NCI-H2196 (cell line): ENCODE results near the gene UVSSA.
A peak's percentile ranks its signal among the peaks of the same experiment; 100 is the strongest.
"Not testable (repeated sequence)": the region's sequence is repeated elsewhere in the genome, so short reads cannot be mapped to it uniquely, and the experiment has no call there.

Source experiments
- DNase-seq: peaks from one replicate; lab custom pipeline; 2025; ENCODE audit not compliant: unreplicated experiment; lab: John Stamatoyannopoulos, UW

UVSSA gene

GRCh38 chr4:1315836-1316536, 31.0 kb upstream of the UVSSA start:
- no peak for DNase-seq

DNA sequence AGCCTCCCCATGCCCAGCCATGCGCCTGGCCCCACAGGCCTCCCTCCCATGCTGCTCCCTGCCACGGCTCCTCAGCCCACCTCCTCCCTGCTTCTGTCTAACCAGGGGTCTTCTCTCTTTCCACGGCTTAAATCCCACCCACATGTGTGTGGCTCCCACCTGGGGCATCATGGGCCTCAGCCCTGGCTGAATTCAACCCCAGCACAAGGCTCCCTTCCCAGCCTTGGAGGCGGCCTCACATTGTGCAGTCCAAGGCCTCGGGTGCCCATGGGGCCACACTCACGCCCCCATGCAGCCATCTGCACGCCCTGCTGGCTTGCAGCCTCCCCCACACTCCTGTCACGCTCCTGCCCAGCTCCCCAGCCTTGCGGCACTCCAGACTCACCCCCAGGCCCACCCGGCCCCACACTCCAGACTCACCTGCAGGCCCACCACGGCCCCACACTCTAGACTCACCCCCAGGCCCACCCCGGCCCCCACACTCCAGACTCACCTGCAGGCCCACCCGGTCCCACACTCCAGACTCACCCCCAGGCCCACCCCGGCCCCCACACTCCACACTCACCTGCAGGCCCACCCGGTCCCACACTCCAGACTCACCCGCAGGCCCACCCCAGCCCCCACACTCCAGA, 30.4 kb upstream of the UVSSA start:
- no peak for DNase-seq

GRCh38 chr4:1317177-1318045, 29.6 kb upstream of the UVSSA start:
- DNase-seq, result no peak

DNA sequence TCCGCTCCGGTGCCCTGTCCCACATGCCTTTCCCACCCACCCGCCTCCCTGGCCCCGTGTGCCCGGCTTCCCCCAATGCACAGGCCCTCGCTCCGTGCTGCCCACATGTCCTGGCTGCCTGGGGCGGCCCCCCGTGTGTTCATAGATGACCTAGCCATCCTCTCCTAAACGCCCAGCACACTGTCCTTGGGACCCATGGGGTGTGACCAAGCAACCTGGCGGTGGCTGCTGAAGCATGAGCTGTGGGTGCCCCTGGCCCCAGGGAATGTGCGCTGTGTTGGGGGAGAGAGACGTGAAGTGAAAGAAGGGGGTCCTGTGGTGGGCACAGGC, 29.0 kb upstream of the UVSSA start:
- no peak for DNase-seq

- DNase-seq, result peak; percentile 3
Observed at GRCh38 chr4:1318488-1319213, 28.4 kb upstream of the UVSSA start.

DNA sequence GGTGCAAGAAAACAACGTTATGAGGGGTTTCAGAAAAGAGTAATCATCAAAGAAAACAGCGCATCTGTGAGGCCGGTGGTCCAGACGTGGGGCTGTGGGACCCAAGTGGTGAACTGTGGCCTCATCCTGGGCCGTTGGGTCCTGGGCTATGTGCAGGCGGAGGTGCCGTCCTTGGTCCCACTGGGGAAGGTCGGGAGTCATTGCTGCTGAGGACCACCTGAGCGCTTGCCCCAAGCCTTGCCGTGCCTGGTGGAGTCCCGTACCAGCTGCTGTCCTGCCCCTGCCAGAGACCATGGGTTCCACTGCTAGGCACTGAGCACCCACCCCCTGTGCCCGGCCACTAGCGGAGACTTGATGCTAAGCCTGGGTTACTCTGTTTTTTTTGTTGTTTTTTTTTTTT, 25.5 kb upstream of the UVSSA start:
- DNase-seq, result no peak

- peak; percentile 12 for DNase-seq
Observed at GRCh38 chr4:1321946-1322650, 24.9 kb upstream of the UVSSA start.

GRCh38 chr4:1323280-1323634, 23.8 kb upstream of the UVSSA start:
- no peak for DNase-seq

DNA sequence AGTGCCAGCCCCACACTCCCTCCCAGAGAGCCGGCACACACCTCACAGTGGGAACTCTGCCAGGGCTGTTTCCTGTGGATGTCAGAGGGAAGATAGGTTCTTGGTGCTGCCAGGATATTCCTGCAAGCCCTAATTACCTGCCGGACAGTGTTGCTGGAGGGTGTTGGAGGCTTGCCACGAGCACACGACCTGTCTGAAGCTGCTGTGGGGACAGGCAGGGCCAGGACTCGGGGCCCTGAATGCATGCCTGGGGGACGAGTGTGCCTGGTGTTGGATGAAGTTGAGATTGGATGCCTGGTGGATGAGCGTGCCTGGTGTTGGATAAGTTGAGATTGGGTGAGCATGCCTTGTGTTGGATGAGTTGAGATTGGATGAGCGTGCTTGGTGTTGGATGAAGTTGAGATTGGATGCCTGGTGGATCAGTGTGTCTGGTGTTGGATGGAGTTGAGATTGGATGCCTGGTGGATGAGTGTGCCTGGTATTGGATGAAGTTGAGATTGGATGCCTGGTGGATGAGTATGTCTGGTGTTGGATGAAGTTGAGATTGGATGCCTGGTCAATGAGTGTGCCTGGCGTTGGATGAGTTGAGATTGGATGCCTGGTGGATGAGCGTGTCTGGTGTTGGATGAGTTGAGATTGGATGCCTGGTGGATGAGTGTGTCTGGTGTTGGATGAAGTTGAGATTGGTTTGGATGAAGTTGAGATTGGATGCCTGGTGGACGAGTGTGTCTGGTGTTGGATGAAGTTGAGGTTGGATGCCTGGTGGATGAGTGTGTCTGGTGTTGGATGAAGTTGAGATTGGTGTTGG, 23.2 kb upstream of the UVSSA start:
- peak; percentile 41 for DNase-seq

- not testable (repeated sequence) for DNase-seq
Observed at GRCh38 chr4:1324443-1325175, 22.4 kb upstream of the UVSSA start.

- no peak for DNase-seq
Observed at GRCh38 chr4:1325176-1325480, 21.9 kb upstream of the UVSSA start.

DNA sequence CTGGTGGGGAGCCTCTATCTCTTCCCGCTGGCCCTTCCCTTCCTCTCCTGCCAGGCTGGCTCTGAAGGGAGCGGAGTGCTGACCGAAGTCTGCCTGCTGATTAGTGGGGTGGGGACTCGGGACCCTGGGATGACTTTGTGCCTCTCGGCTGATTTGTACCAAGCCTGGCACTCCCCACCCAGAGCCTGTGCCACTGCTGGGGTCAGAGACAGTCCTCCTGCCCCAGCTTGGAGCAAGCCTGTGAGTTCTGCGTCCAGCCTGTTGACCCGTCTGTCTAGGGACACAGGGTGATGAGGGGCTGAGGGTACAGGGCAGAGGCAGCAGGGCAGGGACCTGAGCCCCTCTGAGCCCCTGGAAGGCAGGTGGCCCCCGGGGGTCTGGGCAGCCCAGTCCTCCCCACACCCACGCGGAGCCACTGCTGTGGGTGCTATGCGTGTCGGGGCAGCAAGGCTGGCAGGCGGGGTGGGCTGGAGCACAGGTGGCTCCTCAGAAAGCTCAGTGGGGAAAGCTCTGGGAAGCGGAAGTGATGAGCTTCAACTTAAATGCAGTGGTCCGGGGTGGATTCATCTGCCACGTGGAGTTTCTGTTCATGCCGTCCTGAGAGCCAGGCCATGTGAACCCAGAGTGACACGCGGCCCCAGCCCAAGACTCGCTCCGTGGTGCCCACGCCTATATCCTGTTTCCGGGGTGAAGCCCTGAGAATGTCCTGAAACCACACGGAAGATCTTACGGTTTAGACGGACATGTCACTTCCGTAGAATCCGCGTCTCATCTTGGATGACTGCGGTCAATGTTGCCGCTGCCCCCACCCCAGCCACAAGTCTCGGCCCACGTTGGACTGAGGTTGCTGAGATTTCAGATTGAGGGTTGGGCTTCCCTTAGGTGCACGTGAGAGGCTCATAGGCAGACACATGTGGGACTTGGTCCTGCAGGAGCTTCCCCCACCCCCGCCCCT, 21.1 kb upstream of the UVSSA start:
- DNase-seq, result no peak

- DNase-seq, result no peak
Observed at GRCh38 chr4:1326751-1327525, 20.1 kb upstream of the UVSSA start.

- DNase-seq, result no peak
Observed at GRCh38 chr4:1327526-1328266, 19.3 kb upstream of the UVSSA start.

GRCh38 chr4:1328267-1329155, 18.5 kb upstream of the UVSSA start:
- DNase-seq, result no peak
